SK-N-SH (cell line): ENCODE results near the gene CD109. TPM values are rescaled to one million over a fixed set of nuclear protein-coding genes. Genes with fewer than 3 reads are reported as not detected.

Experiments
- CTCF ChIA-PET: fragments of 300-600, 350-600 bp; formaldehyde crosslinking; extraction: SDS; loops from one replicate; lab custom pipeline; 2021; lab: Yijun Ruan, JAX
- POLR2A ChIA-PET: fragments of 350-600 bp; sonication (Branson Sonifier 250); formaldehyde crosslinking; extraction: SDS; loops from one replicate; lab custom pipeline; 2020; ENCODE audit warnings: antibody characterized with exemption, inconsistent platforms; lab: Yijun Ruan, JAX
- DNase-seq: peaks from one replicate; pipeline ENCODE4 v3.0.0; 2012
- H2AFZ ChIP-seq: fragments of 200-600 bp; sonication (generic); 2 replicates; pipeline ENCODE4 v1.8.1; 2016; ENCODE audit warnings: antibody characterized with exemption, mild to moderate bottlenecking, low read depth
- H3F3A ChIP-seq: fragments of 200-600 bp; sonication (generic); replicated peaks from 2 replicates; pipeline ENCODE3; 2016; ENCODE audit warnings: antibody characterized with exemption, mild to moderate bottlenecking; ENCODE audit not compliant: insufficient read depth
- H3K27ac ChIP-seq, 2 experiments: fragments of 200-500 bp in 1 of 2; fragments of 200-600 bp in 1 of 2; sonication (Bioruptor generic) in 1 of 2; sonication (generic), shearing (Covaris generic) in 1 of 2; 2 replicates each; pipeline versions ENCODE4 v1.5.1 to v1.6.1; 2014 to 2016; ENCODE audit warnings: low read depth in 2 of 2, inconsistent platforms in 1 of 2, low read length in 1 of 2, mild to moderate bottlenecking in 1 of 2, mixed read lengths in 1 of 2
- H3K27me3 ChIP-seq: fragments of 200-600 bp; sonication (generic), shearing (Covaris generic); 2 replicates; pipeline ENCODE4 v1.6.1; 2016; ENCODE audit warnings: mixed run types; ENCODE audit not compliant: insufficient read depth
- H3K36me3 ChIP-seq, 2 experiments: fragments of 200-500 bp in 1 of 2; fragments of 200-600 bp in 1 of 2; sonication (Bioruptor generic) in 1 of 2; sonication (generic) in 1 of 2; replicated peaks in 1 of 2; 2 replicates each; pipeline versions ENCODE3 to v1.5.1; 2014 to 2016; ENCODE audit warnings: low read length in 1 of 2, mild to moderate bottlenecking in 1 of 2; ENCODE audit not compliant: insufficient read depth in 2 of 2, control insufficient read depth in 1 of 2
- H3K4me1 ChIP-seq, 2 experiments: fragments of 200-500 bp in 1 of 2; fragments of 200-600 bp in 1 of 2; sonication (Bioruptor generic) in 1 of 2; sonication (generic), shearing (Covaris generic) in 1 of 2; 2 replicates each; pipeline versions ENCODE4 v1.5.1 to v1.6.1; 2014 to 2016; ENCODE audit warnings: low read depth in 1 of 2, low read length in 1 of 2, mixed run types in 1 of 2; ENCODE audit not compliant: insufficient read depth in 2 of 2, control insufficient read depth in 1 of 2
- H3K4me2 ChIP-seq: fragments of 200-600 bp; sonication (generic), shearing (Covaris generic); 2 replicates; pipeline ENCODE4 v1.6.1; 2017; ENCODE audit warnings: mixed run types
- H3K4me3 ChIP-seq, 2 experiments: fragments of 200-500 bp in 1 of 2; fragments of 200-600 bp in 1 of 2; sonication (Bioruptor generic) in 1 of 2; sonication (generic), shearing (Covaris generic) in 1 of 2; 2 replicates each; pipeline versions ENCODE4 v1.5.1 to v1.8.1; 2014 to 2016; ENCODE audit warnings: low read depth in 2 of 2, inconsistent platforms in 1 of 2, low read length in 1 of 2, mild to moderate bottlenecking in 1 of 2, mixed read lengths in 1 of 2, moderate library complexity in 1 of 2
- H3K79me2 ChIP-seq: fragments of 200-600 bp; sonication (generic); 2 replicates; pipeline ENCODE4 v1.8.1; 2017; ENCODE audit warnings: mild to moderate bottlenecking; ENCODE audit not compliant: insufficient read depth
- H3K9ac ChIP-seq: fragments of 200-600 bp; sonication (generic); 2 replicates; pipeline ENCODE4 v1.6.1; 2017; ENCODE audit warnings: mixed run types
- H3K9me2 ChIP-seq: fragments of 200-600 bp; sonication (generic); 2 replicates; pipeline ENCODE4 v1.6.1; 2017; ENCODE audit warnings: mixed run types
- H3K9me3 ChIP-seq: fragments of 200-600 bp; sonication (generic); 2 replicates; pipeline ENCODE4 v1.6.1; 2017; ENCODE audit warnings: mixed run types, mild to moderate bottlenecking, moderate library complexity
- H4K20me1 ChIP-seq: fragments of 200-600 bp; sonication (generic); 2 replicates; pipeline ENCODE4 v1.6.1; 2017; ENCODE audit warnings: mild to moderate bottlenecking, mixed run types; ENCODE audit not compliant: insufficient read depth
- CHD2 ChIP-seq: fragments of 150-350 bp; IDR thresholded peaks from 2 replicates; pipeline ENCODE4 v1.6.1; 2018; ENCODE audit warnings: low read length; ENCODE audit not compliant: partially characterized antibody
- ELF1 ChIP-seq: IDR thresholded peaks from 2 replicates; pipeline ENCODE4 v1.4.0; 2012
- EP300 ChIP-seq, 2 experiments: IDR thresholded peaks; 2 replicates each; pipeline versions ENCODE4 v1.4.0 to v1.6.1; 2012; ENCODE audit warnings: borderline replicate concordance in 1 of 2, low read depth in 1 of 2, low read length in 1 of 2
- FOSL2 ChIP-seq: IDR thresholded peaks from 2 replicates; pipeline ENCODE4 v1.4.0; 2012; ENCODE audit warnings: low read depth, mild to moderate bottlenecking, moderate library complexity, borderline replicate concordance
- GATA2 ChIP-seq: sonication (generic); formaldehyde crosslinking; IDR thresholded peaks from 2 replicates; pipeline ENCODE4 v1.5.0; 2020; ENCODE audit warnings: mild to moderate bottlenecking, missing genetic modification reagents
- JUND ChIP-seq: IDR thresholded peaks from 2 replicates; pipeline ENCODE4 v1.4.0; 2012
- MEF2A ChIP-seq: IDR thresholded peaks from 2 replicates; pipeline ENCODE4 v1.4.0; 2012; ENCODE audit warnings: low read depth, borderline replicate concordance
- NFIC ChIP-seq: IDR thresholded peaks from 2 replicates; pipeline ENCODE4 v1.4.0; 2012; ENCODE audit warnings: borderline replicate concordance
- POLR2AphosphoS5 ChIP-seq: IDR thresholded peaks from 2 replicates; pipeline ENCODE4 v1.6.1; 2012; ENCODE audit warnings: low read depth, low read length
- RCOR1 ChIP-seq: fragments of 150-350 bp; IDR thresholded peaks from 2 replicates; pipeline ENCODE4 v1.6.1; 2017; ENCODE audit warnings: antibody characterized with exemption, low read length
- RFX5 ChIP-seq: IDR thresholded peaks from 2 replicates; pipeline ENCODE4 v1.6.1; 2012; ENCODE audit warnings: mild to moderate bottlenecking, improper control_type of control experiment, low read length
- SIN3A ChIP-seq: IDR thresholded peaks from 2 replicates; pipeline ENCODE4 v1.6.1; 2012; ENCODE audit warnings: low read depth, mild to moderate bottlenecking, low read length, moderate library complexity, borderline replicate concordance
- SMC3 ChIP-seq: IDR thresholded peaks from 2 replicates; pipeline ENCODE4 v1.6.1; 2012; ENCODE audit warnings: low read depth, low read length, improper control_type of control experiment
- TAF1 ChIP-seq: IDR thresholded peaks from 2 replicates; pipeline ENCODE4 v1.6.1; 2012; ENCODE audit warnings: low read depth, mild to moderate bottlenecking, low read length, moderate library complexity, borderline replicate concordance
- TCF12 ChIP-seq: IDR thresholded peaks from 2 replicates; pipeline ENCODE4 v1.4.0; 2012
- TEAD4 ChIP-seq: IDR thresholded peaks from 2 replicates; pipeline ENCODE4 v1.4.0; 2012; ENCODE audit warnings: mild to moderate bottlenecking, borderline replicate concordance; ENCODE audit not compliant: insufficient read depth
- YY1 ChIP-seq: IDR thresholded peaks from 2 replicates; pipeline ENCODE4 v1.4.0; 2012; ENCODE audit warnings: low read depth, mild to moderate bottlenecking
- WGBS: methylation state at CpG from one replicate; pipeline ENCODE4 v1.1.6; 2017; ENCODE audit warnings: low lambda C conversion rate; 5-methylcytosine and 5-hydroxymethylcytosine counted together
- polyA plus RNA-seq, 3 experiments: library from polyadenylated mRNA; depleted of rRNA; stranded (reverse); fragments of >200 nt; gene quantifications; 2 replicates each; pipeline ENCODE4 v1.2.3, GENCODE V29; 2012
- TF ChIP-seq, protein P1 (sequence below): IDR thresholded peaks from 2 replicates; pipeline ENCODE4 v1.4.0; 2012; ENCODE audit warnings: low read depth
- TF ChIP-seq, protein P2 (sequence below): fragments of 150-350 bp; IDR thresholded peaks from 2 replicates; pipeline ENCODE4 v1.6.1; 2017; ENCODE audit warnings: antibody characterized with exemption, low read length, low read depth, borderline replicate concordance
- TF ChIP-seq, protein P3 (sequence below): IDR thresholded peaks from 2 replicates; pipeline ENCODE4 v1.6.1; 2012; ENCODE audit warnings: mild to moderate bottlenecking, low read depth, low read length, moderate library complexity
- TF ChIP-seq, protein P4 (sequence below): IDR thresholded peaks from 2 replicates; pipeline ENCODE4; 2012

The CD109 gene
- polyA plus RNA-seq, 1 of the 3 experiments (the other 2 are of a cell fraction): 19.7 TPM

DNA sequence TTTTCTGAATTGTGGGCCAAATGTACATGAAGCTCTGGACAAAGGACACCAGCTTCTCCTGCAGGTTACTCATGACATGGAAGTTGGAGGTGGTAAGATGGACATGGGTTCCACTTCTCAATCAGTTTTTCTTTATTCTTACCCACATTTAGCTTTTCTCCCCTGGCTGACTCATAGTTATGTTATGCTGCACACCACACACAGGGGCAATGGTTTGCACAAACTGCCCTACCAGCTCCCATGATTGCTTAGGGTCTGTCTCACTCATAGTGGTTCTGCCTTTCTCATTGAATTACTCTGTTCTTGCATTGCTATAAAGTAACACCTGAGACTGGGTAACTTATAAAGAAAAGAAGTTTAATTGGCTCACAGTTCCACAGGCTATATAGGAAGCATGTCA, 4.5 kb upstream of the CD109 start:
- DNase-seq: no peak
- H3K9ac ChIP-seq: no peak overlapping the region
- CTCF ChIA-PET: interaction anchor here (1.2 to 1.5 kb wide), 2 partner anchors 15 to 42 kb away, joined by 3 to 4 read pairs; no protein-coding TSS in a partner anchor
- peaks cover under 1% of the 10 kb centered on the region; the same call in 1 of the 2 replicates for H3K79me2 ChIP-seq
- H3K27me3 ChIP-seq: no peaks in the 10 kb centered on the region
- no peaks in the 10 kb centered on the region for H3K9me3 ChIP-seq
- no peaks in the 10 kb centered on the region for H4K20me1 ChIP-seq
- H3K4me3 ChIP-seq: no peak overlapping the region
- H3K27ac ChIP-seq: no peak overlapping the region
- H3F3A ChIP-seq: peaks cover 24% of the 10 kb centered on the region
- no peak overlapping the region for H2AFZ ChIP-seq
- TF ChIP-seq, protein P1, sequence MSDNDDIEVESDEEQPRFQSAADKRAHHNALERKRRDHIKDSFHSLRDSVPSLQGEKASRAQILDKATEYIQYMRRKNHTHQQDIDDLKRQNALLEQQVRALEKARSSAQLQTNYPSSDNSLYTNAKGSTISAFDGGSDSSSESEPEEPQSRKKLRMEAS: no peak
- TF ChIP-seq FOSL2: peak; percentile 24; the same call in 1 of the 2 replicates
- peak; percentile 24; the same call in 1 of the 2 replicates for TF ChIP-seq JUND
- no peak for TF ChIP-seq YY1
- TF ChIP-seq, all 33 proteins: peak for 2
- Histone ChIP-seq H3K36me3 (peaks cover 0 to 4% of the 10 kb centered on the region in 2 experiments), H3K4me1 (peaks cover 0 to 14% of the 10 kb centered on the region in 2 experiments; a peak in 1 of 4 replicates), H3K4me2 (no peak overlapping the region), H3K9me2 (no peaks in the 10 kb centered on the region)
- POLR2A ChIA-PET: no interaction called here

DNA sequence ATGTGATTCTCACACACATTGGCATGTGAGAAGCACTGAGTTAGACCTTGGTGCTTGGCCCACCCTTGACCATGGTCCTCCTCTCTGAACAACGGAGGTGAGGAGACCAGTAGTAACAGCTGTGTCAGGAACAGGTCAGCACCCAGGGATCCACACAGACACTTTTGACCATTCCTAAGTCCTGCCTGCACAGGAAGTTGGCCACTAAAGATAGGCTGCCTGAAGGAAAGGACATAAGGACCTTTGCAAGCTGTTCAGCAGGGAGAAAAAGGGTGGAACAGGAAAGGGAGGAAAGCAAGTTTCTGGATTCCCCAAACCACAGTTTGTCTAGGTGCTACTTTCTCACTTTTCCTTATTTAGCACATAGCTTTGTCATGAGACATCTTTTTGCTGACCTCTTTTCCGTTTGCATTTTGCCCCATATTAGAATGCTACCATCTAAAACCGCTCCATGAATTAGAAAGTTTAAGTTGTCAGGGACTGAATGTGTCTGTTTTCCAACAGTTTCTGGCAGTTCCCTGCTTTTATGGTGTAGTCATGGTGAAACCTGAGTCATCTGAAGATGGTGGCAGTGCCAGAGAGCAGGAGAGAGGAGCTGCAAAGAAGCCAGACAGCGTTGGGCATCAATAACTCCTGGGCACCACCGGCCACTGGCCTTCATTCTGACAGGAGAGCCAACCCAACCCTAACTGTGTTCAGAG, 1.1 kb upstream of the CD109 start:
- Histone ChIP-seq H3K4me3 (peak overlapping the region; percentile 56 to 73; a peak in 3 of 4 replicates), H3K4me1 (peaks cover 0 to 14% of the 10 kb centered on the region in 2 experiments; a peak in 1 of 4 replicates), H3K27me3 (no peaks in the 10 kb centered on the region), H3K27ac (peak overlapping the region; percentile 85 to 96), H3K9me2 (no peaks in the 10 kb centered on the region), H3F3A (peaks cover 30% of the 10 kb centered on the region), H2AFZ (peak overlapping the region; percentile 72), H4K20me1 (no peaks in the 10 kb centered on the region), H3K9me3 (no peaks in the 10 kb centered on the region), H3K9ac (peak overlapping the region; percentile 84), H3K36me3 (peaks cover 0 to 7% of the 10 kb centered on the region in 2 experiments), H3K79me2 (peaks cover 32% of the 10 kb centered on the region), H3K4me2 (peak overlapping the region; percentile 88)
- 9% methylated on average over 5 of the region's 5 CpGs for WGBS
- CTCF ChIA-PET: interaction anchor here (1.3 to 3.5 kb wide), 2 partner anchors 9 to 20 kb away, joined by 3 to 16 read pairs; no protein-coding TSS in a partner anchor
- DNase-seq: no peak
- POLR2A ChIA-PET: no interaction called here
- TF ChIP-seq MEF2A: no peak
- TF ChIP-seq NFIC: peak; percentile 40
- TF ChIP-seq RFX5: no peak
- no peak for TF ChIP-seq TEAD4
- TF ChIP-seq, protein P2, sequence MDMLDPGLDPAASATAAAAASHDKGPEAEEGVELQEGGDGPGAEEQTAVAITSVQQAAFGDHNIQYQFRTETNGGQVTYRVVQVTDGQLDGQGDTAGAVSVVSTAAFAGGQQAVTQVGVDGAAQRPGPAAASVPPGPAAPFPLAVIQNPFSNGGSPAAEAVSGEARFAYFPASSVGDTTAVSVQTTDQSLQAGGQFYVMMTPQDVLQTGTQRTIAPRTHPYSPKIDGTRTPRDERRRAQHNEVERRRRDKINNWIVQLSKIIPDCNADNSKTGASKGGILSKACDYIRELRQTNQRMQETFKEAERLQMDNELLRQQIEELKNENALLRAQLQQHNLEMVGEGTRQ: no peak
- TF ChIP-seq TCF12: peak; percentile 67
- peak; percentile 57; the same call in 1 of the 2 replicates for TF ChIP-seq POLR2AphosphoS5
- TF ChIP-seq, protein P3, sequence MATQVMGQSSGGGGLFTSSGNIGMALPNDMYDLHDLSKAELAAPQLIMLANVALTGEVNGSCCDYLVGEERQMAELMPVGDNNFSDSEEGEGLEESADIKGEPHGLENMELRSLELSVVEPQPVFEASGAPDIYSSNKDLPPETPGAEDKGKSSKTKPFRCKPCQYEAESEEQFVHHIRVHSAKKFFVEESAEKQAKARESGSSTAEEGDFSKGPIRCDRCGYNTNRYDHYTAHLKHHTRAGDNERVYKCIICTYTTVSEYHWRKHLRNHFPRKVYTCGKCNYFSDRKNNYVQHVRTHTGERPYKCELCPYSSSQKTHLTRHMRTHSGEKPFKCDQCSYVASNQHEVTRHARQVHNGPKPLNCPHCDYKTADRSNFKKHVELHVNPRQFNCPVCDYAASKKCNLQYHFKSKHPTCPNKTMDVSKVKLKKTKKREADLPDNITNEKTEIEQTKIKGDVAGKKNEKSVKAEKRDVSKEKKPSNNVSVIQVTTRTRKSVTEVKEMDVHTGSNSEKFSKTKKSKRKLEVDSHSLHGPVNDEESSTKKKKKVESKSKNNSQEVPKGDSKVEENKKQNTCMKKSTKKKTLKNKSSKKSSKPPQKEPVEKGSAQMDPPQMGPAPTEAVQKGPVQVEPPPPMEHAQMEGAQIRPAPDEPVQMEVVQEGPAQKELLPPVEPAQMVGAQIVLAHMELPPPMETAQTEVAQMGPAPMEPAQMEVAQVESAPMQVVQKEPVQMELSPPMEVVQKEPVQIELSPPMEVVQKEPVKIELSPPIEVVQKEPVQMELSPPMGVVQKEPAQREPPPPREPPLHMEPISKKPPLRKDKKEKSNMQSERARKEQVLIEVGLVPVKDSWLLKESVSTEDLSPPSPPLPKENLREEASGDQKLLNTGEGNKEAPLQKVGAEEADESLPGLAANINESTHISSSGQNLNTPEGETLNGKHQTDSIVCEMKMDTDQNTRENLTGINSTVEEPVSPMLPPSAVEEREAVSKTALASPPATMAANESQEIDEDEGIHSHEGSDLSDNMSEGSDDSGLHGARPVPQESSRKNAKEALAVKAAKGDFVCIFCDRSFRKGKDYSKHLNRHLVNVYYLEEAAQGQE: peak; percentile 52; the same call in 1 of the 2 replicates
- TF ChIP-seq SMC3: no peak
- no peak for TF ChIP-seq RCOR1
- peak in 1 of 2 experiments; percentile 49; a peak in 1 of 4 replicates for TF ChIP-seq EP300 (IDR thresholded peaks at IDR 0.05; ENCODE audit: borderline replicate concordance in 1 of 2, low read depth in 1 of 2, low read length in 1 of 2)
- no peak for TF ChIP-seq ELF1
- TF ChIP-seq, protein P4, sequence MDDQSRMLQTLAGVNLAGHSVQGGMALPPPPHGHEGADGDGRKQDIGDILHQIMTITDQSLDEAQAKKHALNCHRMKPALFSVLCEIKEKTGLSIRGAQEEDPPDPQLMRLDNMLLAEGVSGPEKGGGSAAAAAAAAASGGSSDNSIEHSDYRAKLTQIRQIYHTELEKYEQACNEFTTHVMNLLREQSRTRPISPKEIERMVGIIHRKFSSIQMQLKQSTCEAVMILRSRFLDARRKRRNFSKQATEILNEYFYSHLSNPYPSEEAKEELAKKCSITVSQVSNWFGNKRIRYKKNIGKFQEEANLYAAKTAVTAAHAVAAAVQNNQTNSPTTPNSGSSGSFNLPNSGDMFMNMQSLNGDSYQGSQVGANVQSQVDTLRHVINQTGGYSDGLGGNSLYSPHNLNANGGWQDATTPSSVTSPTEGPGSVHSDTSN: peak; percentile 70
- peak; percentile 93 for TF ChIP-seq TAF1
- no peak for TF ChIP-seq CHD2
- no peak for TF ChIP-seq GATA2 (CRISPR knock-in tag)
- TF ChIP-seq JUND: peak; percentile 55
- no peak for TF ChIP-seq SIN3A
- TF ChIP-seq, protein P1: peak; percentile 30; the same call in 1 of the 2 replicates
